ENCODE results near the gene SMC1B.

DNA sequence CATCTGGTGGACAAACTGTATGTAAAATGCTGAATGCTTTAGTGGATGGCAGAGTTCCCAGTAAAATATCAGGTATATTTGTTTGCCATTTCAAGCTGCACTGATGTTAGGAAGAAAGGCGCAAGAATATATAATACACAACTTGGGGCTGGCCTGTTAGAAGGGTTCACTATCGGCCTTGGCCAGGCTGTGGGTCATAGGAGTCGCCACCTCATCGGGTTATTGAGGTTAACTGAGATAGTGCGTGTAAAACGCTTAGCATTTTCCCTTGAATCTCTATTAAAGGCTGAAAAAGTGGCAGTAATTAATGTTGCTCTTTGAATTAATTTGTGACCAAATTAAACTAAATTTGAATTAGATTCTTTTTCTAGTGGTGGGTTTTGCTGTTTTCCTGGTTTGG lies 98.6 kb downstream of the SMC1B start:
- TF ChIP-seq, protein P1, sequence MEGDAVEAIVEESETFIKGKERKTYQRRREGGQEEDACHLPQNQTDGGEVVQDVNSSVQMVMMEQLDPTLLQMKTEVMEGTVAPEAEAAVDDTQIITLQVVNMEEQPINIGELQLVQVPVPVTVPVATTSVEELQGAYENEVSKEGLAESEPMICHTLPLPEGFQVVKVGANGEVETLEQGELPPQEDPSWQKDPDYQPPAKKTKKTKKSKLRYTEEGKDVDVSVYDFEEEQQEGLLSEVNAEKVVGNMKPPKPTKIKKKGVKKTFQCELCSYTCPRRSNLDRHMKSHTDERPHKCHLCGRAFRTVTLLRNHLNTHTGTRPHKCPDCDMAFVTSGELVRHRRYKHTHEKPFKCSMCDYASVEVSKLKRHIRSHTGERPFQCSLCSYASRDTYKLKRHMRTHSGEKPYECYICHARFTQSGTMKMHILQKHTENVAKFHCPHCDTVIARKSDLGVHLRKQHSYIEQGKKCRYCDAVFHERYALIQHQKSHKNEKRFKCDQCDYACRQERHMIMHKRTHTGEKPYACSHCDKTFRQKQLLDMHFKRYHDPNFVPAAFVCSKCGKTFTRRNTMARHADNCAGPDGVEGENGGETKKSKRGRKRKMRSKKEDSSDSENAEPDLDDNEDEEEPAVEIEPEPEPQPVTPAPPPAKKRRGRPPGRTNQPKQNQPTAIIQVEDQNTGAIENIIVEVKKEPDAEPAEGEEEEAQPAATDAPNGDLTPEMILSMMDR (IDR thresholded peaks at IDR 0.05; ENCODE audit: poor library complexity, severe bottlenecking), result no peak
- TF ChIP-seq EZH2 (IDR thresholded peaks at IDR 0.05; ENCODE audit: borderline replicate concordance, insufficient read depth, low read length, poor library complexity, severe bottlenecking), result no peak
- no peak for TF ChIP-seq EP300 (conservative IDR thresholded peaks at IDR 0.05; ENCODE audit: poor library complexity, severe bottlenecking)
- no peak for TF ChIP-seq RAD21 (conservative IDR thresholded peaks at IDR 0.05)
